ENCODE results near the gene VPS33A.

DNA sequence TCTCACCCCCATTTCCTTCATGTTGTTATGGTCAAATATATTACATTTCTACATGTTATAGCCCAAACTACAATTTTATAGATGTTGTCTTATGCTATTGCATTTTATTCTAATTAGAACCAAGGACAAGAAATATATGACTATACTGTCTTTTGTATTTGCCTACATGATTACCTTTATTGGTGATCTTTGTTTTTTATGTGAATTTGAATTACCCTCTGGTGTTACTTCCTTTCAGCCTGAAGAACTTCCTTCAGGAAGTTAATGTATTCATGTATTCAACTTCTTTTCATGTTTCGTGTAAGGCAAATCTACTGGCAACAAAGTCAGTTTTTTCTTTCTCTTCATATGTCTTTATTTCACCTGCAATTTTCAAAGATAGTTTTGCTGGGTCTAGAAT is 71.5 kb downstream of the VPS33A start:
- TF ChIP-seq POLR2A (IDR thresholded peaks at IDR 0.05; ENCODE audit: low read length) (no peak), MYC (IDR thresholded peaks at IDR 0.05; ENCODE audit: borderline replicate concordance, low read length) (no peak), EP300 (IDR thresholded peaks at IDR 0.05) (no peak), KDM1A (IDR thresholded peaks at IDR 0.05; ENCODE audit: low read depth) (no peak), RCOR1 (IDR thresholded peaks at IDR 0.05; ENCODE audit: low read depth, low read length) (no peak), RFX5 (IDR thresholded peaks at IDR 0.05) (no peak), SMC3 (IDR thresholded peaks at IDR 0.05) (no peak)
- TF ChIP-seq, protein P1, sequence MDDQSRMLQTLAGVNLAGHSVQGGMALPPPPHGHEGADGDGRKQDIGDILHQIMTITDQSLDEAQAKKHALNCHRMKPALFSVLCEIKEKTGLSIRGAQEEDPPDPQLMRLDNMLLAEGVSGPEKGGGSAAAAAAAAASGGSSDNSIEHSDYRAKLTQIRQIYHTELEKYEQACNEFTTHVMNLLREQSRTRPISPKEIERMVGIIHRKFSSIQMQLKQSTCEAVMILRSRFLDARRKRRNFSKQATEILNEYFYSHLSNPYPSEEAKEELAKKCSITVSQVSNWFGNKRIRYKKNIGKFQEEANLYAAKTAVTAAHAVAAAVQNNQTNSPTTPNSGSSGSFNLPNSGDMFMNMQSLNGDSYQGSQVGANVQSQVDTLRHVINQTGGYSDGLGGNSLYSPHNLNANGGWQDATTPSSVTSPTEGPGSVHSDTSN (IDR thresholded peaks at IDR 0.05): no peak
- TF ChIP-seq, protein P2, sequence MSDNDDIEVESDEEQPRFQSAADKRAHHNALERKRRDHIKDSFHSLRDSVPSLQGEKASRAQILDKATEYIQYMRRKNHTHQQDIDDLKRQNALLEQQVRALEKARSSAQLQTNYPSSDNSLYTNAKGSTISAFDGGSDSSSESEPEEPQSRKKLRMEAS (IDR thresholded peaks at IDR 0.05): no peak
- TF ChIP-seq, protein P3, sequence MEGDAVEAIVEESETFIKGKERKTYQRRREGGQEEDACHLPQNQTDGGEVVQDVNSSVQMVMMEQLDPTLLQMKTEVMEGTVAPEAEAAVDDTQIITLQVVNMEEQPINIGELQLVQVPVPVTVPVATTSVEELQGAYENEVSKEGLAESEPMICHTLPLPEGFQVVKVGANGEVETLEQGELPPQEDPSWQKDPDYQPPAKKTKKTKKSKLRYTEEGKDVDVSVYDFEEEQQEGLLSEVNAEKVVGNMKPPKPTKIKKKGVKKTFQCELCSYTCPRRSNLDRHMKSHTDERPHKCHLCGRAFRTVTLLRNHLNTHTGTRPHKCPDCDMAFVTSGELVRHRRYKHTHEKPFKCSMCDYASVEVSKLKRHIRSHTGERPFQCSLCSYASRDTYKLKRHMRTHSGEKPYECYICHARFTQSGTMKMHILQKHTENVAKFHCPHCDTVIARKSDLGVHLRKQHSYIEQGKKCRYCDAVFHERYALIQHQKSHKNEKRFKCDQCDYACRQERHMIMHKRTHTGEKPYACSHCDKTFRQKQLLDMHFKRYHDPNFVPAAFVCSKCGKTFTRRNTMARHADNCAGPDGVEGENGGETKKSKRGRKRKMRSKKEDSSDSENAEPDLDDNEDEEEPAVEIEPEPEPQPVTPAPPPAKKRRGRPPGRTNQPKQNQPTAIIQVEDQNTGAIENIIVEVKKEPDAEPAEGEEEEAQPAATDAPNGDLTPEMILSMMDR (IDR thresholded peaks at IDR 0.05): no peak
- TF ChIP-seq, protein P4, sequence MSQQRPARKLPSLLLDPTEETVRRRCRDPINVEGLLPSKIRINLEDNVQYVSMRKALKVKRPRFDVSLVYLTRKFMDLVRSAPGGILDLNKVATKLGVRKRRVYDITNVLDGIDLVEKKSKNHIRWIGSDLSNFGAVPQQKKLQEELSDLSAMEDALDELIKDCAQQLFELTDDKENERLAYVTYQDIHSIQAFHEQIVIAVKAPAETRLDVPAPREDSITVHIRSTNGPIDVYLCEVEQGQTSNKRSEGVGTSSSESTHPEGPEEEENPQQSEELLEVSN (IDR thresholded peaks at IDR 0.05; ENCODE audit: borderline replicate concordance, low read depth): no peak

All from A549 (cell line).